ENCODE measurements around the gene TMUB2.

TMUB2 gene

DNA sequence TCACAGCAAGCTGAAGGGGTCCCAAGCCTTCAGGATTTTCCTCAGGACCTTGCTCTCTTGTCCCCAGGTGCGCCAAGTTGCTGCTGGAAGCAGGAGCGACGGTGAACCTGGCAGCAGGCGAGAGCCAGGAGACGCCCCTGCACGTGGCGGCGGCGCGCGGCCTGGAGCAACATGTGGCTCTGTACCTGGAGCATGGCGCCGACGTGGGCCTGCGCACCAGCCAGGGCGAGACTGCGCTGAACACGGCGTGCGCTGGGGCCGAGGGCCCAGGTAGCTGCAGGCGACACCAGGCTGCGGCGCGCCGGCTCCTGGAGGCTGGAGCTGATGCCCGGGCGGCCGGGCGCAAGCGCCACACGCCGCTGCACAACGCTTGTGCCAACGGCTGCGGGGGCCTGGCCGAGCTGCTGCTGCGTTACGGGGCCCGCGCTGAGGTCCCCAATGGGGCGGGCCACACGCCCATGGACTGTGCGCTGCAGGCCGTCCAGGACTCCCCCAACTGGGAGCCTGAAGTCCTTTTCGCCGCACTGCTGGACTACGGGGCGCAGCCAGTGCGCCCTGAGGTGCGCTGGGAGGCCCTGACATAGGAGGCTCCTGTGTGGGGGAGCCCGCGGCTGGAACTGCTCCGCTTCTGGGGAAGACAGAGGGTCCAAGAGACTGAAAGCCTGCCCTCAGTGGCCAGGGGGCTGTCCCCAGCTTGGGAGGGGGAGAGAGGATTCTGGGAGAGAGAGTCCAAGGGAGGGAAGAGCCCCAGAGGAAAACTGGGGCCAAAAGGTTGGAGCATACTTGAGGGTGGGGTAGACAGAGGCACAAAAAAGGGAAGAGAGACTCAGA, 9.9 kb upstream of the TMUB2 start:
- no peak for DNase-seq (ENCODE audit: low read depth, low spot score)

DNA sequence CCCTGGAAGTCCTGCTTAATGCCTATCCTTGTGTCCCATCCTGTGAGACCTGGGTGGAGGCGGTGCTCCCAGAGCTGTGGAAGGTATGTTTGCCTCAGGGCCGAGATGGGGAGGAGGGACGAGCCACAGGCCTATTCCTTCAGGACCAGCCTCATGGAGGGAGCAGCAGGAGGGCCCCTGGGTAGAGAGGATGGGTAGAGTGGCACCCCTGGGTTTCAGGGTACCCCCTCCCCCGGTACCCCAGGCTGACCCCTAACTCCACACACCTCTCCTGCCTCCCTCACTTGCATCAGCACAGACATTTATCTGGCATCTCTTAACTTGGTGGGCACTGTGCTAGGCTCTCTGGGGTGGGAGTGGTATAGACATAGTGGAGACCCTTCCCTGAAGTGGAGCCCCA, 9.1 kb upstream of the TMUB2 start:
- DNase-seq (ENCODE audit: low read depth, low spot score), result no peak

DNA sequence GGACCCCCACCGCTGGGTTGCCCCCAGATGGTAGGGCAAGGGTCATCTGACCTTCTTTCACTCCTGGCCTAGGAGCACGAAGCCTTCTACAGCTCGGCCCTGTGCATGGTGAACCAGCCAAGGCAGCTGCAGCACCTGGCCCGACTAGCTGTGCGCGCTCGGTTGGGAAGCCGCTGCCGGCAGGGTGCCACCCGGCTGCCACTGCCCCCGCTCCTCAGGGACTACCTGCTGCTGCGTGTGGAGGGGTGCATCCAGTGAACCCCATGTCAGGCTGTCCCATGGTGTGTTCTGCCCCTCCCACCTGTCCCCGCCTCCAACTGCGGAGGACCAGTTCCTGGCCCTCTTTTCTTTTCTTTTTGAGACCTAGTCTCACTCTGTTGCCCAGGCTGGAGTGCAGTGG, 8.6 kb upstream of the TMUB2 start:
- DNase-seq (ENCODE audit: low read depth, low spot score), result no peak

DNA sequence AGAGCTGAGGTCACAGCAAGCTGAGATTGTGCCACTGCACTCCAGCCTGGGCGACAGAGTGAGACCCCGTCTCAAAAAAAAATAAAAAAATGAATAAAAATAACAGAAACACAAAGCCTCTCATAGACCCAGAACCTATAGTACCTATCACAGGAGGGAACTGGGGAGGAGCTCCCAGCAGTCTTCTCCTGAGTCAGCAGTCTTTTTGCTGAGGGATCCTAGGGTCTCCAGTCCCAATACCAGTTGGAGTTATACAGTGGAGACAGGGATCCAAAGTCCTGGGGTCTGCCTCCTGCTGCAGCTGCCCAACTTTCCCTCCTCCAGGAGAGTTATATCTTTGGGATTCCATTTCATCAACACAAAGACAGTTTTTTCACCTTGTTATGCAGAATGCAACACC, 3.7 kb upstream of the TMUB2 start:
- no peak for DNase-seq (ENCODE audit: low read depth, low spot score)

DNA sequence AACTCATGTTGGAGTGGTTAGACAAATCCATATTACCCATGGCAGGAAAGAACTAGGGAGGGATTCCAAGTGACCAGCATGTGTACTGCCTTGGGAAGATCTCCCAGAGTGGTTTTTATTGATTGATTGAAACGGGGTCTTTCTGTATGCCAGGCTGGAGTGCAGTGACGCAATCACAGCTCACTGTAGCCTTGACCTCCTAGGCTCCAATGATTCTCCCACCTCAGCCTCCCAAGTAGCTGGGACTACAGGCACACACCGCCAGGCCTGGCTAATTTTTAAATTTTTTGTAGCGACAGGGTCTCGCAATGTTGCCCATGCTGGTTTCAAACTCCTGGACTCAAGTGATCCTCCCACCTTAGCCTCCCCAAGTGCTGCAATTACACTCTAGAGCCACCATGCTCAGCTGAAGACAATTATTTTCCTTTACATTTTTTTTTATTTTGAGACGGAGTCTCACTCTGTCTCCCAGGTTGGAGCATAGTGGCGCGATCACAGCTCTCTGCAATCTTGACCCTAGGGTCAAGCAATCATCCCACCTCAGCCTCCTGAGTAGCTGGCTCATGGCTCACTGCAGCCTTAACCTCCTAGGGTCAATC, 2.5 kb upstream of the TMUB2 start:
- DNase-seq (ENCODE audit: low read depth, low spot score), result no peak

DNA sequence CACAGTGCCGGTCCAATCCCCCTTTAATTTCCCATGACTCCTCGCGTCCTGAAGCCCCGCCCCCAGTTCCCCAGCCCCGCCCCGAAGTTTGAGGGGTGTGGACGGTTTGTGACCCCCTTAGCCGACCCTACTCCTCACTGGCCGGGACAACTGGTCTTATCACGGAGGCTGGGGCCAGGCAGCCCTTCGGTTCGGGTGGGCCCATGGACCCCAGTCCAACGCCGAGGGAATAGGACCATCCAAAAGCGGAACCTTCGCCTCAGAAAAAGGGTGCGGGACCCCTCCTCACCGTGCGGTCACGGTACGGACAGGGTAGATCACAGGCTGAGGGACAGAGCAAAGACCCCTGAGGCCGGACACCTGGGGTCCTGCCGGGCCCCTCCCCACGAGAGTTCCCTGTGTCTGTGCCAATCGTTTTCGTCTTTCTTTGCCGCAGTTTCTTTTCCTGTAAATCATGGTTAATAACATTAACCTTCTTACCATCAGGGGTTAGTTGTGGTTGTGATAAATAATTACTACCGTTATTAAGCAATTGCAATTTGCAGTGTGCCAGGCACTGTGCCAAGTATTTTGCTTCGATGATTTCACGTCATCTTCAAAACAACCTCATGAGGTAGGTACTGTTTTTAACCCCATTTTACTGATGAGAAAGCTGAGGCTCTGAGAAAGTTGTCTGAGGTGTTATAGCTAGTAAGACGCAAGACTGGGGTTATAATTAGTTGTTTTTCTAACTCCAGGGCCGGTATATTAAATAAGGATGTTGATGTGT, 543 bp downstream of the TMUB2 start:
- no peak for DNase-seq (ENCODE audit: low read depth, low spot score)

DNA sequence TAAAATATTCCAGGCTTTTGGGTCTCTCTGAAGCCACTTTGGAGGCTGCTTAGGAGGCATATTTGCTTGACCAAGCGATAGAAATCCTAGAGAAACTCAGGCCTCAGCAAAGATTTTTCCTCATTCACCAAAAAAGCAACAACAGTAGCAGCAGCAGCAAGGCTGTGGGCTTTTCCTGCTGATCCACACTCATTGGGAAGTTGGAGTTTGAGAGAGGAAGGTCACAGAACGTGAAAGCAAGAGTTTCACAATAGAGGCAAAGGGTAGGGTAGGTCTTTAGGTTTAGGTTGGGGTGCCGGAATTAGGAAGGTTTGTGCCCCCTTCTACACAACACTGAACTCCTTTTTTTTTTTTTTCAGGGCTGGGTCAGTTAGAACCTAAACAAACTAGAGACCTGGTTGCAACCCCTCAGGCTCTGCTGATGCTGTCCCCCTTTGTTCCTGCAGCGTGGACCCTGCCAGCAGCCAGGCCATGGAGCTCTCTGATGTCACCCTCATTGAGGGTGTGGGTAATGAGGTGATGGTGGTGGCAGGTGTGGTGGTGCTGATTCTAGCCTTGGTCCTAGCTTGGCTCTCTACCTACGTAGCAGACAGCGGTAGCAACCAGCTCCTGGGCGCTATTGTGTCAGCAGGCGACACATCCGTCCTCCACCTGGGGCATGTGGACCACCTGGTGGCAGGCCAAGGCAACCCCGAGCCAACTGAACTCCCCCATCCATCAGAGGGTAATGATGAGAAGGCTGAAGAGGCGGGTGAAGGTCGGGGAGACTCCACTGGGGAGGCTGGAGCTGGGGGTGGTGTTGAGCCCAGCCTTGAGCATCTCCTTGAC, 2.0 kb downstream of the TMUB2 start:
- no peak for DNase-seq (ENCODE audit: low read depth, low spot score)

DNA sequence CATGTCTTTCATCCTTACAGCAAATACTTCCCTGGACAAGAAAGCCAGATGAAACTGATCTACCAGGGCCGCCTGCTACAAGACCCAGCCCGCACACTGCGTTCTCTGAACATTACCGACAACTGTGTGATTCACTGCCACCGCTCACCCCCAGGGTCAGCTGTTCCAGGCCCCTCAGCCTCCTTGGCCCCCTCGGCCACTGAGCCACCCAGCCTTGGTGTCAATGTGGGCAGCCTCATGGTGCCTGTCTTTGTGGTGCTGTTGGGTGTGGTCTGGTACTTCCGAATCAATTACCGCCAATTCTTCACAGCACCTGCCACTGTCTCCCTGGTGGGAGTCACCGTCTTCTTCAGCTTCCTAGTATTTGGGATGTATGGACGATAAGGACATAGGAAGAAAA, 3.7 kb downstream of the TMUB2 start:
- no peak for DNase-seq (ENCODE audit: low read depth, low spot score)

DNA sequence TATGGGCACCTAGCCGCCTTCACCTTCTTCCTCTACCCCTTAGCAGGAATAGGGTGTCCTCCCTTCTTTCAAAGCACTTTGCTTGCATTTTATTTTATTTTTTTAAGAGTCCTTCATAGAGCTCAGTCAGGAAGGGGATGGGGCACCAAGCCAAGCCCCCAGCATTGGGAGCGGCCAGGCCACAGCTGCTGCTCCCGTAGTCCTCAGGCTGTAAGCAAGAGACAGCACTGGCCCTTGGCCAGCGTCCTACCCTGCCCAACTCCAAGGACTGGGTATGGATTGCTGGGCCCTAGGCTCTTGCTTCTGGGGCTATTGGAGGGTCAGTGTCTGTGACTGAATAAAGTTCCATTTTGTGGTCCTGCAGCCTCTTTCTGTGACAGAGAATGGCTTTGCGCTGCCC, 4.6 kb downstream of the TMUB2 start:
- no peak for DNase-seq (ENCODE audit: low read depth, low spot score)

DNA sequence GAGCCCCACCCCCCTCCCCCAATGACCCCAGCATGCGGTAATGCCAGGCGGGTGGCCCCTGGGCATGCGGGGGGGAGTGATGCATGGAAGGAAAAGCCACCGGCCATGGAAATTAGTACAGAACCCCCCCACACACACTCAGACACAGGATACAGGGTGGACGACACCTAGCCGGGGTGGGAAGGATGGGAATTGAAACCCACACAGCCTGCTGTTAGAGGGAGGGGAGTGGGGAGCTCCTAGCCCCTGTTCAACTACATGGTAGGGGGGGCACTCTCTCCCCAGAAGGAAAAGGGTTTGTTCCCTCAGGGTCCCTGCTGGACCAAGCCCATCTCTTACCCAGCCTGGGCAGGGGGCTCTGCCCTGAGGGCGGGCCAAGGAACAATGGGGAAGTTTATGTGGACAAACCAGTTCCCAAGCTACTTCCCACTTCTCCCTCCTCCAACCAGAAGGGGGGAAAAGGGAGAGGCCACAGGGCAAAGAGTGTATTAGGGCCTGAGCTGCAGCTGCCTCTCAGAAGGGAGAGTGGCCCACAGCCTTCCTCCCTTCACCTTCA, 5.2 kb downstream of the TMUB2 start:
- no peak for DNase-seq (ENCODE audit: low read depth, low spot score)

DNA sequence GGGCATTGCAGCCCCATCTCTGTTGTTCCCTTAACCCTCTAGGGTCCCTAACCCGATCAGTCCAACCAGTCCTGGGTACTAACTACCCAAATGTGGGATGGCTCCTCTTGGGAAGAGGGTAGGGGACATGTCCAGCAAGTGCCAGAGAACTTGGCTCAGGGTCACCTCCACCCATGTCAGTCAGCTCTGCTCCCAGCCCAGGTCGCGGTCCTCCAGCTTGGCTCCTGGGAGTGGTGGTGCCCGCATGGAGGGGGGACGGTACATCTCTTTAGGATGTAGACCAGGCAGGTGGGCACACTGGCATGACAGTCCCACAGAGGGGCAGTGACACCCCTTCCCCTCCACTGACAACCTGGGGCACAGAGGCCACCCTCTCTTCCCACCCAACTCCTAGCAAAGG, 6.0 kb downstream of the TMUB2 start:
- no peak for DNase-seq (ENCODE audit: low read depth, low spot score)

DNA sequence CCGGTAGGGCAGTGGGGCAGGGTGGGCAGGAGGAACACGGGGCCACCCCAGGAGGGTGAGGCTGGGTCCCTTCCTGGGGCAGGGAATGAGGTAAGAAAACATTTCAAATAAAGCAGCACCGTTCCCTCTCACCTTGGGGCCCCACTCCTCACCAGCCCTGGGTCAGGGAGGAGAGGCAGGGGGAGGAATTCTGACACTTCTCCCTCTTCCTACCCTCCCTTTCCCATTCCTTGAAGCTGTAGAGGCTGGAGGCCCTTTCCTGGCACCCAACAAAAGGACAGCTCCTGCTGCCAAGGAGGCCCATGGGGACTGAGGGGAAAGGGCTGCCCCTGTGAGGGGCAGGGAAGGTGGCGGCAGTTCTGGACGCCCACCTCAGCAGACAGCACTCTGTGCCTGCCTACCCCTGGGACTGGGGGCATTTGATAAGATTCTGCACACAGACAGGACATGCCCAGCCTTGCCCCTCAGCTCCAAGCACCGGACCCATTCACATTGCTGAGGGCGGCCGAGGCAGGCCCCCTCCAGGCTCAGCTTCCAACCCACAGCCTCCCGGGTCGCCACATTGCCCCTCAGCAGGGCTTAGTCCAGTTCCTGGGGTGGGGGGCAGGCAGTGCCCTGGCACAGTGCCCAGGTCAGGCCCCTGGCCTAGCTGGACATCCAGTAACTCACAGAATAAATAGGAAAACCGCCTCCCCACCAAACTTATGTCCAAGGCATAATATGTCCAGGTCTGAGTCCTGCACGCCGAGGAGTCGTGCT, 6.7 kb downstream of the TMUB2 start:
- no peak for DNase-seq (ENCODE audit: low read depth, low spot score)

DNA sequence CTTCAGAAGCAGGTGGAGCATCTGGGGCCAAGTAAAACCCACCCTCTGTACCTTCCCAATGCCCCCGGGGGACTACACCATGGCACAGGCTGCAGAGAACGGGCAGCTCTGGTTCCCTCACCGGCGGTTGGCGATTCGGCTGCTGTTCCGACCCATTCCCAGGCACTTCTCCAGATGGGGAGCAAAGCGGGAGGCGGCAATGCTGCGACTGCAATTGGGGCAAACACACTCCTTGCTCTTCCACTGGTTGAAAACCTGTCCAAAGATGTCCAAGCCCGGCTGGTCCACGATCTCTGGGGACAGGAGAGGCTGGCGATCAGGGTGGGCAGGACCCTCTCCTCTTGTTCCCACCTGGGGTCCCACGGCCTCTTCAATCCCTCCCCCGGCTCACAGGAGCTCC, 10.3 kb downstream of the TMUB2 start:
- DNase-seq (ENCODE audit: low read depth, low spot score), result no peak

DNA sequence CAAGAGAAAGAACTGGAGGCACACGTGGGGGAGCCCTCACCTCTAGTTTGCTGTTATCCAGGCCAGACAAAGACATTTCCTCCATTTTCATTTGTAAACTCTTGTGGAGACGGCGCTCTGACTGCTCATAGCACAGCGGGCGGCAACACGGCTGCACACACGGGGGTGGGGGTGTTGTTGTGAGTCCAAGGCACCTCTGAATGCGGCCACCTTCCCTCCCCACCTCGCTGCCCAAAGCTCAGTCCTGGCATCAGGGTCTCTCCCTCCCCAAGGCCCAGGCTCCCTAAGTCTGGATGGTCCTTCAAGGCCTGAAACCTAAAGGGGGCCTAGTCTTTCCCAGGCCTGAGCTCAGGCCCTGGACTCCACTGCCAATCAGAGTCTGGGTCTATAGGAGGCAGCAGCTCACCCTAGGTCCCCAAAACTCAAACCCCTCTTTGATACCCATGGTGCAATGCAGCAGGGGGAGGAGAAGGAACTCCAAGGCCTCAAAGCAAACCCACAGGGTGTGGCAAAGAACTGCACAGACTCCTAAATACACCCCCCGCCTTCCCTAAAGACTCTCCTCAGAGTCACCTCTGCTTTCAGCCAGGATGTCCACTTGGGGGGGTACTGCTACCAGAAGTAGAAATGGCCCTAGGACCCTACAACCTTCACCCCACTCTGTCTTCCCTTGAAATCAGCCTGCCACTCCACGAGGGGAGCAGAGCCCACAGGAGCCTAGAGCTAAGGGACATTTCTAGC, 11.4 kb downstream of the TMUB2 start:
- DNase-seq (ENCODE audit: low read depth, low spot score), result no peak

DNA sequence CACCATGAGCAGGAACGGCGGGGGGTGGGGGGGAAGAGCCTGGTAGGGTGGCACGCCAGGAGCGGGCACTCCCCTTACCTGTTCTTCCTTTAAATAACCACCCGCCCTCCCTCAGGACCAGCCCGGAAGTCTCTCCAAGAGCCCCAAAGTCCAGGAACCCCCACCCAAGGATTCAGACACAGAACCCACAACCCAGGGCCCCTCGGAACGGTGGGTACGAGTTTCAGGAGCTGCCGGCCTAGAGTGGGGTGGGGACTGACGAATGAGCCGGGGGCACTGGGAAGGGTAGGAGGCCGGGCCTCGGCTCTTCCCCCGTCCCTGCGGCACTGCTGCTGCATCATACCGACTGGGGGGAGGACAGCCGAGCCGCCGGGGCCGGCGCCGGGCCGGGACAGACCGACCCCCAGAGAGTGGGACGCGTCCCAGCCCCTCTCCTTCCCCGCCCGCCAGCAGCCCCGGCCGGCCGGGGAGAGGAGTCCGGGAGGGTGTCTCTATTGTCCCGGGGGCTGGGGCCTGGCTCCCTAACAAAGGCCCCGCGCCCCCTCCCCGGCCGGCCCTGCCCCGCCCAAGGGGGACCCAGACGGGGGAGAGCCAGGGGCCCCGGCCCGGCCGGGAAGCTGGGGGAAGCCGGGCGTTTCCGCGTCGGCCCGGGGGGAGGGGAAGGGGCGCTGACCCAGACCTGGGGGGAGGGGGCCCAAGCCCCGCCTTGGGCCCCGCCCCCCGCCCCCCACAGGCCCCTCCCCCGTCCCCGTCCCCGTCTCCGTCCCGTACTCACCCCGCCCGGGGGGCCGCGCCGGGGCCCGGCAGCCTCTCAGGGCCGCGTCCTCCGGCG, 12.2 kb downstream of the TMUB2 start:
- no peak for DNase-seq (ENCODE audit: low read depth, low spot score)

DNA sequence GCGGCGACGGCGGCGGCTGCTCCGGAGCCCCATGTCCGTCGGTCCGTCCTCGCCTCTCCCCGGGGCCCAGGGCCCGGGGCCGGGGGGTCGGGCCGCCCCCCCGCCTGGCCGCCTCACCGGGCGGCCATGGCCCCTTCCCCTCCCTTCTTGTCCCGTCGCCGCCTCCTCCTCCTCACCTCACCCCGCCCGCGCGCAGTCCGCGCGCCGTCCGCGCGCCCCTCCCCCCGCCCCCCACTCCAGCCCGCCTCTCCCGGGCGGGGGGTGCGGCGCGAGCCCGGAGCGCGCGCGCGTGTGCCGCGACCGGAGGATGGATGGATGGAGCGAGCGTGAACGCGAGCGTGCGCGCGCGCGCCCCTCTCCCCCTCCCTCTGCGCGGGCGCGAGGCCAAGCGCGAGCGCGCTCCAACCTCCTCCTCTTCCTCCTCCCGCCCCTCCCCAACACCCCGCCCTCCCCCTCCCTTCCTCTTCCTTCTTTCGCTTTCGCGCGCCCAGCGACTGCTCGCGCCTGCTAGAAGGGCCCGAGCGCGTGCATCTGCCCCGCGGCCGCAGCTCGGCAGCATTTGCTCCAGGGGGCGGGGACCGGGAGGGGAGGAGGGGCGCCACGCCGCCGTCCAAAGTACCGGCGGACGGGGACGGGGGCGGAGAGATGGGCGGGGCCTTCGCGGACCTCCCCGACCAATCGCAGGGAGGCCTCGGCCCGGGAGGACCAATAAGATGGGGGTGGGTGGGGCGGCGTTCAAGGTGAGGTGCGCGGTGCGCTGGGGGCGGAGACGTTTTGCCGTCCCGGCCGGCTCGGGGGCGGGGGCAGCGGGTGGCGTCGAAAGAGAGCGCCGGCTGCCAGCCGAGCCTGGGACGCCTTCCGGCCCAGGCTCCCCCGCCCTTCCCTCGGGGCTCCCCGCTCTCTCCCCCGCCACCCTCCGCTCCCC, 13.0 kb downstream of the TMUB2 start, which contains the start of gene ATXN7L3:
Gene ATXN7L3, minus strand, starts transcription at position 332 of the 925 bp plus-strand sequence. CDS start 1,814 bp downstream, outside the sequence.
- peak; percentile 94 for DNase-seq (ENCODE audit: low read depth, low spot score)

DNA sequence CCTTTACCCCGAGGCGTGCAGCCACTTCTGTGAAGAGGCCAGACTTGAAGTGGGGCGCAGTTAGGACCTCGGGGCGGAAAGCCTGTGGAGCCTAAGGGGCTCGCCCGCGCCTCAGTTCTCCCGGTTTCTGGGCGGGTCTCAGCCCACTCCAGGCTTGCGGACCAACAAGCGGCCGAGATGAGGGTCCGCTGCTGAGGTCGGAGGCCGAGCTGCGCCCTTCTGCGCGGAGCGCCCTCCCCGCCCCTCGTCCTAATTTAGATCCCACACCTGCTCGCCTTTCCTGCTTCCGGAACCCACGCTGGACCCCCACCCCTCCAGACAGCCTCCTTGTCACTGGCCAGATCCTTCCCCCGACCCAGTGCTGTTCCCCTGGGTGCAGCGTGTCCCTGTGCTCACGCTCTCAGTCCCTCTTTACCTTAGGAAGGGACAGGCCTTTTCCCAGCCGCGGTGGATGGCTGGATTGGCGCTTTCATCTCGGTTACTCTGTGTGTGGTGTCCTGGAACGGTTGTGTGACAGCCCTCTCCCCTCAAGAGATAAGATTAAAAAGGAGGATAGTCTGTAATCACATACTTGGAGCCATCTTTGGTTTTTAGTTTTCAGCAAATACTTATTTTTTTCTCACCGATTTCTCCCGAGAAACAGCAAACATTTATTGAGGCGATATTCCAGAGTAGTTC, 13.8 kb downstream of the TMUB2 start:
- no peak for DNase-seq (ENCODE audit: low read depth, low spot score)
